Activated B cell treated with CpG ODN at 0.5 μM for 24 hours (primary cell): ENCODE data around the gene TMEM238L. TPM values are rescaled to one million over a fixed set of nuclear protein-coding genes. Genes with fewer than 3 reads are reported as not detected.

Experiments
- ATAC-seq: fragments of 200-7000 bp; cut with Tn5 transposase; one replicate; pipeline ENCODE4 v1.10.0; 2021; ENCODE audit warnings: low read depth, mild to moderate bottlenecking, moderate library complexity
- CTCF ChIA-PET: fragments of 350-600 bp; sonication (Branson Sonifier 250); formaldehyde crosslinking; loops from one replicate; lab custom pipeline; 2021; ENCODE audit warnings: antibody characterized with exemption; lab: Charles Lee
- POLR2A ChIA-PET: fragments of 350-600 bp; sonication (Branson Sonifier 250); formaldehyde crosslinking; loops from one replicate; lab custom pipeline; 2021; ENCODE audit warnings: antibody characterized with exemption; lab: Charles Lee
- DNase-seq: peaks from one replicate; pipeline ENCODE4 v3.0.0; 2022
- H3K27ac Mint-ChIP-seq: one replicate; pipeline ENCODE4 v1.8.0; 2020; ENCODE audit warnings: mixed read lengths
- H3K27me3 Mint-ChIP-seq: one replicate; pipeline ENCODE4 v1.8.0; 2021; ENCODE audit warnings: mixed read lengths
- H3K36me3 Mint-ChIP-seq: one replicate; pipeline ENCODE4 v1.8.0; 2021; ENCODE audit warnings: low read depth, mixed read lengths
- H3K4me1 Mint-ChIP-seq: one replicate; pipeline ENCODE4 v1.8.0; 2021; ENCODE audit warnings: mixed read lengths
- H3K4me3 Mint-ChIP-seq: one replicate; pipeline ENCODE4 v1.8.0; 2020; ENCODE audit warnings: mild to moderate bottlenecking, mixed read lengths
- H3K9me3 Mint-ChIP-seq: one replicate; pipeline ENCODE4 v1.8.0; 2020; ENCODE audit warnings: mixed read lengths
- CTCF ChIP-seq: fragments of 200-600 bp; IDR thresholded peaks from one replicate; pipeline ENCODE4 v1.8.0; 2022; ENCODE audit warnings: antibody characterized with exemption, mild to moderate bottlenecking
- intact Hi-C: fragments of 100-400 bp; cut with micrococcal nuclease; formaldehyde crosslinking; loops from one replicate; pipeline ENCODE4 v1.15.1; 2024
- total RNA-seq: library from RNA; stranded (reverse); gene quantifications from 2 replicates; pipeline ENCODE4 v1.2.3, GENCODE V29; 2022

The TMEM238L gene
- total RNA-seq, 1 donor from 2014 or later, result not detected

DNA sequence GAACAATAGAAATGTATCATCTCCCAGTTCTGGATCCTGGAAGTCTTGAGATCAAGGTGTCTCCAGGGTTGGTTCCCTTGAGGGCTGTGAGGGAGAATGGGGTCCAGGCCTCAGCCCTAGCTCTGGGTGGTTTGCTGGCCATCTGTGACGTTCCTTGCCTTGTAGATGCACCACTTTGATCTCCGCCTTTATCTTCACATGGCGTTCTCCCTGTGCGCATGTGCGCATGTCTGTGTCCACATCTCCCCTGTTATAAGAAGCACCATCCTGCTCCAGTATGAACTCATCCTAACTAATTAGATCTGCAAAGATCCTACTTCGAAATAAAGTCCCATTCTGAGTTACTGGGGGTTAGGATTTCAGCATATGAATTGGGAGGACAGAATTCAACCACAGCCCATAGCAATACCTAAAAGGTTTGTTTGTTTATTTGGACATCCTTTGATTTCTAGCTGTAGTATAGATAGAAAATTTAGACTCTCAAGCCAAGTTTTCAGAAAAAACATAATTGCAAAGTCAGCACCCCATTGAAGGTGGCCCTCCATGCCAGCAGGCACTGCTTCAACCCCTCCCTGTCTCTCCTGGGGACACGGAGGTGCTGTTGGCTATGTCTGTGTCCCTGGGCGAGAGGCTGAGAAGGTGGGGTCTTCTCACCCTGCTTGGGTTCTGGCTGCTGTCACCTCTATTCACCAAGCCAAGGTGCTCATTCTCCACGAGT, 2.8 kb upstream of the TMEM238L start:
- Mint-ChIP-seq H3K4me1 (no peaks in the 10 kb centered on the region), H3K4me3 (no peak overlapping the region), H3K9me3 (no peaks in the 10 kb centered on the region), H3K36me3 (no peaks in the 10 kb centered on the region), H3K27ac (no peak overlapping the region), H3K27me3 (no peaks in the 10 kb centered on the region)
- ATAC-seq, result no peak
- ChIA-PET POLR2A (no interaction called here), CTCF (no interaction called here)
- no peak for TF ChIP-seq CTCF
- intact Hi-C loops, result no loop called here
- no peak for DNase-seq

- no peak overlapping the region for H3K4me3 Mint-ChIP-seq
- ATAC-seq (no peak), DNase-seq (no peak)
- no peaks in the 10 kb centered on the region for H3K27me3 Mint-ChIP-seq
- H3K9me3 Mint-ChIP-seq, result no peaks in the 10 kb centered on the region
- CTCF ChIA-PET, result no interaction called here
- H3K4me1 Mint-ChIP-seq, result no peaks in the 10 kb centered on the region
- intact Hi-C loops, result no loop called here
- TF ChIP-seq CTCF, result no peak
- POLR2A ChIA-PET, result no interaction called here
- H3K36me3 Mint-ChIP-seq, result no peaks in the 10 kb centered on the region
- no peak overlapping the region for H3K27ac Mint-ChIP-seq
Measured at GRCh38 chr17:10805911-10806310, 2.0 kb upstream of the TMEM238L start.

- H3K27ac Mint-ChIP-seq, result no peak overlapping the region
- intact Hi-C loops, result no loop called here
- POLR2A ChIA-PET, result no interaction called here
- no peaks in the 10 kb centered on the region for H3K9me3 Mint-ChIP-seq
- H3K27me3 Mint-ChIP-seq, result no peaks in the 10 kb centered on the region
- no peak for ATAC-seq
- no peaks in the 10 kb centered on the region for H3K36me3 Mint-ChIP-seq
- DNase-seq, result no peak
- H3K4me1 Mint-ChIP-seq, result no peaks in the 10 kb centered on the region
- TF ChIP-seq CTCF, result no peak
- CTCF ChIA-PET, result no interaction called here
- H3K4me3 Mint-ChIP-seq, result no peak overlapping the region
Measured at GRCh38 chr17:10804546-10804945, 647 bp upstream of the TMEM238L start.

GRCh38 chr17:10803350-10803749, 549 bp downstream of the TMEM238L start:
- no peaks in the 10 kb centered on the region for H3K9me3 Mint-ChIP-seq
- no peak overlapping the region for H3K4me3 Mint-ChIP-seq
- intact Hi-C loops, result no loop called here
- no peaks in the 10 kb centered on the region for H3K4me1 Mint-ChIP-seq
- no peaks in the 10 kb centered on the region for H3K36me3 Mint-ChIP-seq
- ATAC-seq (no peak), DNase-seq (no peak)
- H3K27ac Mint-ChIP-seq, result no peak overlapping the region
- H3K27me3 Mint-ChIP-seq, result no peaks in the 10 kb centered on the region
- TF ChIP-seq CTCF, result no peak
- POLR2A ChIA-PET, result no interaction called here
- CTCF ChIA-PET, result no interaction called here

GRCh38 chr17:10802496-10803284, 1.2 kb downstream of the TMEM238L start:
- POLR2A ChIA-PET, result no interaction called here
- Mint-ChIP-seq H3K9me3 (no peaks in the 10 kb centered on the region), H3K4me3 (no peak overlapping the region), H3K27me3 (no peaks in the 10 kb centered on the region), H3K27ac (no peak overlapping the region), H3K36me3 (no peaks in the 10 kb centered on the region), H3K4me1 (no peaks in the 10 kb centered on the region)
- intact Hi-C loops, result no loop called here
- no peak for DNase-seq
- CTCF ChIA-PET, result no interaction called here
- no peak for TF ChIP-seq CTCF
- ATAC-seq, result no peak
